Measurements from ENCODE around the gene CBX5.

- TF ChIP-seq POLR2A (IDR thresholded peaks at IDR 0.05) = no peak
- TF ChIP-seq CTCF (IDR thresholded peaks at IDR 0.05) = peak in 5 of 7 experiments; percentile 71 to 94 (median 91)
These were observed 72.2 kb downstream of the CBX5 start for GRCh38 chr12:54207539-54208294.

All from stomach (tissue), 4 donors.